ENCODE data around the gene AKAP6.
"Not testable (repeated sequence)": the region's sequence is repeated elsewhere in the genome, so short reads cannot be mapped to it uniquely, and the experiment has no call there.

AKAP6 gene

DNA sequence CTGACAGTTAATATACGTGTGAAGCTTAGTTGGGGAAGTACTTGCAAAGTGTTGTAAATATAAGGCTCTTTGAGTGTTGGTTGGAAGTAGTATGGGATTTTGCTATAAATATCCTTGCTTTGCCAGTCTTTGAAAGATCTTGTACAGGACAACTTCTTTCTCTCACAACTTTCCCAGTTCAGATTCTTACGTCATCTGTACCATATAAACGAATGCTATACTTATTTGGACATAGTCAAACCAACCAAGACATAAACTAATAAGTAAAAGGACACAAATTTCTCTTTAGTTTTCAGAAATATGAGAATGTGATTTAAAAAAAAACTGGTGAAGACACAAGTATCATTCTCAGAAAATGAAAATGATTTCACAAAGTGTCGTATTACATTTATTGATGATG lies 456.5 kb downstream of the AKAP6 start:
- no peak for DNase-seq

DNA sequence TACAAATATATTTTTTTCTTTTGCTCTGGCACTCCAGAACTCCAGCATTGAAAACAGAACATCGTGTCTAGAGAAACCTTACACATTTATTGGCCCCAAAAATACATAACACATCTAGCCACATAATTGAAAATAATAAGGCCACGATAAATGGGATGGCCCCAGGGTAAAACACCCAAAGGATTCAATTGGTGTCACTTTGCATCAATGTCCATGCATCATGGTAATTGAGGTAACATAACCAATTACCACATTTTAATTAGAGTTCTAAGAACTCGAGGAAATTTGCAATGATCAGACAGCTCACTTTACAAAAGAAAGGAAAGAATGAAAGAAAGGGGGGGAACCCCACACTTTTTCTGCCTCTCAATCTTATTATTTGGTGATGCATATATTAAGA lies 457.8 kb downstream of the AKAP6 start:
- DNase-seq: no peak

DNA sequence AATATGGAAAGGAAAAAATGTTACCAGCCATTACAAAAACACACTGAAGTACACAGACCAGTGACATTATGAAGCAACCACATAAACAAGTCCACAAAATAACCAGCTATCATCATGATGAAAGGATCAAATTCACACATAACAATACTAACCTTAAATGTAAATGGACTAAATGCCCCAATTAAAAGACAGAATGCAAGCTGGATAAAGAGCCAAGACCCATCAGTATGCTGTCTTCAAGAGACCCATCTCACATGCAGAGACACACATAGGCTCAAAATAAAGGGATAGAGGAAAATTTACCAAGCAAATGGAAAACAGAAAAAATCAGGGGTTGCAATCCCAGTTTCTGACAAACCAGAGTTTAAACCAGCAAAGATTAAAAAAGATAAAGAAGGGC lies 463.9 kb downstream of the AKAP6 start:
- DNase-seq: not testable (repeated sequence)

DNA sequence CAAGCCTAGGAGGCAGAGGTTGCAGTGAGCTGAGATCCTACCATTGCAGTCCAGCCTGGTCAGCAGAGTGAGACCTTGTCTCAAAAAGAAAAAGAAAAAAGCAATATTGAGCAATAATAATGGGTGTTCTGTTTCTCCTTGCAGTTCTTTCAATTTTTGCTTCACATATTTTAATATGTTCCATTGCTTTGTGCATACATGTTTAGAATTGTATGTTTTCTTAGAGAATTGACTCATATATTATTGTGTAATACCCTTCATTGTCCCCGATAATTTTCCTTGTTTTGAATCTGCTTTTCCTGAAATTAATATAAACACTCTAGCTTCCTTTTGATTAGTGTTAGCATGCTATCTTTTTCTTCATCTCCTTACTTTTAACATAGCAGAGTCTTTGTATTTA lies 471.2 kb downstream of the AKAP6 start:
- DNase-seq: no peak

DNA sequence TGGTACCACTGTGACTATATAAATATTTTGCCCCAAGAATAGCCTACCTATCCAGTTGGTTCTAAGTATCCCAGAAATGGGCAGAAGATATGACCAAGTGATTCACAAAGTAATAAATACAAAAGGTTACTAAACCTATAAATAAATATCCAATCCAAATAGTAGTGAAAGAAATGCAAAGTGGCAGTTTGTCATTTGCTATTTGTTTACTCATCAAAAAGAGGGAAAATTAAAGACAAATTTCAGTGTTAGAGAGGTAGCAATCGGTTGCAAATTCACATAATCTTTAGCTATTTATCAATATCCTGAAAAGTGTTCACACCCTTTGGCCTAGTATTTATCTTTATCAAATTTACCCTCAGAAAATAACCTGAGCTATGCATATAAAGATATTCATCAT lies 473.2 kb downstream of the AKAP6 start:
- DNase-seq: no peak

DNA sequence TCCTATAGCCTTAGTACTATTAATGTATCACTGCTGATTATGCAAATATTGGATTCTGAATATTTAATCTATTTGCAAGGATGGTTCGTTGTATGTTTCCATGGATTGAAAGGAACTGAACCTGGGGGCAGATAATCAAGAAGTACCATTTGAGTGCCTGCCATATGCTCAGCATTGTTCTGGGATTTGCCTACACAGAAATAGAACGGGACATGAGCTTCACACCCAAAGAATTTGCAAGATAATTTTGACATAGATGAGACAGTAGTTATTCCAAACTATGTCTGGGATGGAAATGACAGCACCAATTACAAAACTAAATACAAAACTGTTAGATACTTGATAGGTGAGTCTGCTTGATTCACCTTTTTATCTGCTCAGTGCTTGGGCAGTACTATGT lies 476.9 kb downstream of the AKAP6 start:
- no peak for DNase-seq

DNA sequence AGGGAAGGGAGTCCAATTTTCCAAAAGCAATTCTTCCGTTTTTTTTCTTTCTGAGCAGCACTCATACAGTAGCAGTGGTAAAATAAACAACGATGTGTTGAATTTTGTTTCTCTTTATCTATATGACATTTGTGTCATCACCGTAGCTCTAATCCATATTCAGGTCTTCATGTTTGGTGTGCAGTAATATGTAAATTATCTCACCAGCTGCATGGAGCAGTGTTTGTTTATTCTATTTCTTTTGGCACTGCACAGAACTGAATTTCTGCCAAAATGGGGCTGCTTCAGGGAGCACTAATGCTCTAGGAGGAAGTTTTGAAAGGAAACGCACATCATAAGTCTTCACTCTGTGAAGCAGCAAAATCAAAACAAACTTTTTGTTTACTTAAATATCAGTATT lies 479.5 kb downstream of the AKAP6 start:
- no peak for DNase-seq

DNA sequence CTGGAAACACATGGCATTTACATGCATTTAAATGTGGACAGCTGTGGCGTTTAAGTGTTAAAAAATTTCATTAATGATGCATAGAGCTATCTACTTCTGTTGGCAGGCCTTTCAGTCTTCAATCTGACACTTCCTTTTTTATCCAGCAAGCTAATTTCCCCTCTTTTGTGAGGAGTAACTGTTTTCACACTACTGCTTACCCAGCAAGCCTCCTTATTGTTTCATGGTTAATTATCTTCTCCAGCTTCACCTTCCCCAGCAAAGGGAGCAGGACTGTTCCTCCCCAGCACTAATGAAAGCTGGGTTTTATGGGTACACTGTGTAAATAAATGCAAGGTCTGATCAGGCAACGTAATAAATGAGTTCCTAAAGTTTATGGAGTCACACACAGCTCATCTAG lies 480.2 kb downstream of the AKAP6 start:
- no peak for DNase-seq

DNA sequence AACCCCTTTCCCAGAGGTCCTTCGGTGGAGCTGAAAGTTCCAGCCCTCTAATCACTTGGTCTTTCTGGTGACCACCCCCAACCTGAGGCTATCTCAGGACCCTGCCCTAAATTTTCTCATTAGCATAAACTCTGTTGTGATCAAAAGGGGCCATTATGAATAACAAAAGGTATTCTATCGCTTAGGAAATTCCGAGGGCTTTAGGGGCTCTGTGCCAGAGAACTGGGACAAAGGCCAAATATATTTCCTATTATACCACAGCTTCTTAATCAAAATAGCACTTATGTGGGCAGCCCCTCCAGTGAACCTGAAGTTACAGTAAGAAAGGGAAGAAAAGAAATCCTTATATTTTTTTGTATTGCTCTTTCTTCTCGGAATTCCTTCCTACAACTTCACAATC lies 484.3 kb downstream of the AKAP6 start:
- no peak for DNase-seq

DNA sequence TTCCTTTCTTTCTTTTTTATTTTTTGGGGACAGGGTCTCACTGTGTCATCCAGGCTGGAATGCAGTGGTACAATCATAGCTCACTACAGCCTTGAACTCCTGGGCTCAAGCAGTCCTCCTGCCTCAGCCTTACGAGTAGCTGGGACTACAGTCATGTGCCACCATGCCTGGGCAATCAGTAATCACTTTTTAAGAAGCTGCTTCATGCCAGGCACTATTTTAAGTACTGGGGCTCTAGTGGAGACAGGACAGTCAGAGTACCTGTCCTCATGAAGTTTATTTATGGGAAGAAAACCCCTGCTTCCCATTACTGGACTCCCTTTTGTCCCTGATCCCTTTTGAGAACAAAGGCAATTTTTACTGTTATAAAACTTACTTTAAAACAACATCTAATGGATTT lies 485.6 kb downstream of the AKAP6 start:
- no peak for DNase-seq

DNA sequence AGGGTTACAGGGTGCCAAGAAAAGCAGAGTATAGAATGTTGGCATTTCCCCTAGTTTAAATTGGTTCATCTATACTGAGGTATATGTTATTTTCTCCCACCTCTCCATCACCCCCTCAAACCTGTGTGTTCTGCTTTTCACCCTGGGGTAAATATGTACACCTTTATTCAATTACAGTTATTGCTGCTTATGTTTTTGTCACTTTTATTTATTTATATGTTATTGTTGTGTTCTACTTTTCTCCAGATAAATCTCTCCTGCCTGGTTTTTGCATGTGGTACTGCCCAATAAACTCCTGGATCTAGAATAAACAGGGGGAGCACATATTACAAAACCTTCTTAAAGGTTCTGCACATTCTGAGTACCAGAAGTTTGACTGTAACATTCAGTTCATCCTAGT lies 487.5 kb downstream of the AKAP6 start:
- DNase-seq: no peak

DNA sequence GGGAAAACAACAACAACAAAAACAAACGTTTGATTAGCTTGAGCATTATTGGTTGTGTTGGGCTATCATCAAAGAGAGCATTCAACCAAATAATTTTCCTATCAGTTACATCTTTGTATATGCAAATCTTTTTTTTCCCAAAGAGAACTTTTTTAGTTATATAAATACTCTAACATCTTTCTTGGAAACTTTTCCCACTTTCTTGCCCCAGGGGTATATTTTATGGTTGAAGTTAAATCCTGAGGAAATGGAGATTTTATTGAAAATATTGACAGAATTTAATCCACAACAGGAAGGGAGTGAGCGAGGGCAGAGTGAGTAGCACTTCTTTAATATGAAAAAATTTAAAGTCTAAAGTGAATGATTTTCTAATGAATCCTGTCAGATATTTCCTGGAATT lies 488.7 kb downstream of the AKAP6 start:
- DNase-seq: no peak

DNA sequence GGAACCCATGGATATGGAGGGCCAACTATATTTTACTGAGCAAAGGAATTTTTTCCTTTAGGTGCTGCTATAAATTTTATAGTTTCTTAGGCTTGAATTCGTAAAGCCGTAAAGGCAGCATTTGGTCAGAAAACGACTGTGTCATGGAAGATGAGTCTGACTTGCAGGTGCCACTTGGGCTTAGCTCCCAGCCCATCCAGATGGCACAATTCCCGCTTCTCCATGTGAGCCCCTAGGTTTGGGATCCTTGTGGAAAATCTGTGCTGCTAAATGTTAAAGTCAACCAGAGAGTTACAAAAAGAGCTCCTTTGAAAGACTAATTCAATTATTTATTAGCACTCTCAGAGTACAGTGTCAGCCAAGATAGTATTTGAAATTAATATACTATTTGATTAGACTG lies 489.5 kb downstream of the AKAP6 start:
- no peak for DNase-seq

DNA sequence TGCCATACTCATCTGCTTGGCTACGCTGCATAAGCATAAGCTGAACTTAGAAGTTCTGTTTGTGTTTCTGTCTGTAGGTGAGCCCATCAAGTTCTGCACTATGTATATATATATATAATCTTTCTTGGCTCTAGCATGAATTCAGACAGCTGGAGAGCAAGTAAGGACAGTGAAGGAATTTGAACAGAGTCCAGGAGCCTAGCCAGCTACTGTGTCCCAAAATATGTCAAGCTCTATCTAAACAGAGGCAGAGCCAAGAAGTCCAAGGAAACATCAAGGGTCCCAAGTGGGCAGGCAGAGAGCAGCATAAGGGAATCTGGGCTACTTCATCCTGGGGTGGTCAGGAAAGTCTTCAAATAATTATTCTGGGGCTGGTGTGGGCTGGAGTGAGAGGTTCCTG lies 491.1 kb downstream of the AKAP6 start:
- no peak for DNase-seq

DNA sequence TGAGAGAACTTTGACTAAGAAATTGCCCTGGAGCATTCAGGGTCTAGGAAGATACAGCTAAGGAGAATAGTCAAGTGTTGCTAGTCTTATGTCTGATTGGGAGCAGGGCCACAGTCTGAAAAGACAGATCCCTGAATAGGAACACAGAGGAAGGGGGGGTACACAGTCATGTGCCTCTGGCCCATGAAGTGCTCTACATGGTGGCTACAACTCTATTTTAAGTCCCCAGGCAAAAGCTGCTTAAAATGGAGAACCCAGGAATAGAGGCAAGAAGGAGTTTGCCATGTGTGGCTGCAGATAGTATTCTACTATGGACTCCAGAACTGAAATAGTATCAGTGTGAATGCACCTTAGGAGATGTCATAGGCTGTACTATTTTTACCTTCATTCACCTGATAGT lies 491.6 kb downstream of the AKAP6 start:
- no peak for DNase-seq

DNA sequence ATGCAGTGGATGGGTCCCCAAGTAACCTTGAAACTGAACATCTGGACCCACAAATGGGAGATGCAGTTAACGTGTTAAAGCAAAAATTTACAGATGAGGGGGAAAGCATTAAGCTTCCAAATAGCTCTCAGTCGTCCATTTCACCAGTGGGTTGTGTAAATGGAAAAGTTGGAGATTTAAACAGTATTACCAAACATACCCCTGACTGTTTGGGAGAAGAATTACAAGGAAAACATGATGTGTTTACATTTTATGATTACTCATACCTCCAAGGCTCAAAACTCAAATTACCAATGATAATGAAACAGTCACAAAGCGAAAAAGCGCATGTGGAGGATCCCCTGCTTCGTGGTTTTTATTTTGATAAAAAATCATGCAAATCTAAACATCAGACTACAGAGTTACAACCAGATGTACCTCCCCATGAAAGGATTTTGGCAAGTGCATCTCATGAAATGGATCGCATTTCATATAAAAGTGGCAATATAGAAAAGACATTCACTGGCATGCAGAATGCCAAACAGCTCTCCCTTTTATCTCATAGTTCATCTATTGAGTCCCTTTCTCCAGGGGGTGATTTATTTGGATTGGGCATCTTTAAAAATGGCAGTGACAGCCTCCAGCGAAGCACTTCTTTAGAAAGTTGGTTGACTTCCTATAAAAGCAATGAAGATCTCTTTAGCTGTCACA lies 493.0 kb downstream of the AKAP6 start:
- no peak for DNase-seq

DNA sequence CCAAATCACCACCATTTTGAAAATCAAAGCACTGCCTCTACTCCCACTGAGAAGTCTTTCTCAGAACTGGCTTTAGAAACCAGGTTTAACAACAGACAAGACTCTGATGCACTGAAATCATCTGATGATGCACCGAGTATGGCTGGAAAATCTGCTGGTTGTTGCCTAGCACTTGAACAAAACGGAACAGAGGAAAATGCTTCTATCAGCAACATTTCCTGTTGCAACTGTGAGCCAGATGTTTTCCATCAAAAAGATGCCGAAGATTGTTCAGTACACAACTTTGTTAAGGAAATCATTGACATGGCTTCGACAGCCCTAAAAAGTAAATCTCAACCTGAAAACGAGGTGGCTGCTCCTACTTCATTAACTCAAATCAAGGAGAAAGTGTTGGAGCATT lies 494.6 kb downstream of the AKAP6 start:
- DNase-seq: no peak

DNA sequence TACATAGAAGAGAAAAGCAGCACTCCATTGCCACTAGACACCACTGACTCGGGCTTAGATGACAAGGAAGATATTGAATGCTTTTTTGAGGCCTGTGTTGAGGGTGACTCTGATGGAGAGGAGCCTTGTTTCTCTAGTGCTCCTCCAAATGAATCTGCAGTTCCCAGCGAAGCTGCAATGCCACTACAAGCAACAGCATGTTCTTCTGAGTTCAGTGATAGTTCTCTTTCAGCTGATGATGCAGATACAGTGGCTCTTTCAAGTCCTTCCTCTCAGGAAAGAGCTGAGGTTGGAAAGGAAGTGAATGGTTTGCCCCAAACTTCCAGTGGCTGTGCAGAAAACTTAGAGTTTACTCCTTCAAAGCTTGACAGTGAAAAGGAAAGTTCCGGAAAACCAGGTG lies 495.1 kb downstream of the AKAP6 start:
- no peak for DNase-seq

DNA sequence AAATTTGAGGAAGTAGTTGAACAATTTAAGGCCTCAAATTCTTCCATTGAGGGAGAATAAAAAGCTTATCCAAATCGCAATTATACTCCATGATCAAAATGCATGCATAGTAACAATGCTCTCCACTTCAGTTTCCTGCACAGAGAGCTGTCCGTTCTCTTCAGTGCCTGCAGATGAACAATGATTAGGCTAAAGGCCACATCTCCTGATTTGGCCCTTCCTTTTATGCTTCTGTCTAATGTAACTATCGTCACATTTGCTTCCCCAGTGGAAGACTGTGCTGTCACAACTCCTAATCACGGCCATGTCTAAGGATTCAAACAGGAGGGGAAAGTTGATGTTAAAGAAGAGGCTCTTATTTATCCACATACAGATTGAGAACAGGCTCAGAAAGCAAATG lies 496.0 kb downstream of the AKAP6 start:
- no peak for DNase-seq

DNA sequence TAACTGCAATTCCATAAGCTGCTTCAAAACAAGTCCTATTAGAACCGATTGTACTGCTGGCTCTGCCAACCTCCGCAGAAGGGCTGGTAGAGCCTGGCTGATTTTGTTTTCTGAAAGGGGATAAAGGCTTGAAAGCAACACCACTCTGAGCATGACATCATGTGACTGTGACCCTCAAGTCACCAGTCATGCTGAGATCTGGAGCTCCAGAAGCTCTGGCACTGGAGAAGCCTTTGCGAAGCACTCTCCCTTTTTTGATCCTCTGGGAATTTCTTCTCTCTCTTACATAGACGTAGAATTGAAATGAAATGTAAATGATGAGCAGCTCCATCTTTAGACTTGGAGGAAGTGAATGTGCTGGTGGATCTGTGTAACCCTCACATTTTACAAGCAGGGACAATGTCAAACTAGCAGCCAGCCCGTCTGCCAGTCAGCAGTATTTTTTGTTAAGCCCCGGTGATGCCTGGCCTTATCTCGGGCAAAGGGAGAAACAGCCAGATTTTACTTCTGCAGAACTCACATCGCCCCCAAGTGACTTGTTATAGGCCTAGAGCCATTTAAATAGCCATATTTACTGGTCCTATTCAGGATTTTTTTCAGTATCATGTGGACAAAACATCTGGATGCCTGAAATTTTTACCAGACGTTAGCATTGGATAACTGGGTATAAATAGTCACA lies 497.4 kb downstream of the AKAP6 start:
- no peak for DNase-seq

DNA sequence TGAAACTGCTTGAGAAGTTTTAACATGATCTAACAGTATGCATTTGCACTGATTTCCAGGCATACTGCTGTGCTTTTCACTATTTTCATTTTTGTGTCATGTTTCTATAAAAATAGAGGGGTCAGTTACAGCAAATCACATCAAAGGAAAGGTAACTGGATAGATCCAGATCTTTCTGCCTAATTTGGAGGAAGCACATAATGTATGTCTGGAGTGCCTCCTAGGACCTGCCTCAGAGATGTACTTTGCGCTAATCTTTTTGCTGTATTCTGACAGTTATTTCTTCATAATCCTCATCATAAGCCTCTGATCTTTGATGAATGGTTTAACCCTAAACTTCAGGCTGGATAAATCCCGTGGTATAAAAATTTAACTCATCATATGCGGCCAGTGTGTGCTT lies 498.4 kb downstream of the AKAP6 start:
- DNase-seq: no peak

DNA sequence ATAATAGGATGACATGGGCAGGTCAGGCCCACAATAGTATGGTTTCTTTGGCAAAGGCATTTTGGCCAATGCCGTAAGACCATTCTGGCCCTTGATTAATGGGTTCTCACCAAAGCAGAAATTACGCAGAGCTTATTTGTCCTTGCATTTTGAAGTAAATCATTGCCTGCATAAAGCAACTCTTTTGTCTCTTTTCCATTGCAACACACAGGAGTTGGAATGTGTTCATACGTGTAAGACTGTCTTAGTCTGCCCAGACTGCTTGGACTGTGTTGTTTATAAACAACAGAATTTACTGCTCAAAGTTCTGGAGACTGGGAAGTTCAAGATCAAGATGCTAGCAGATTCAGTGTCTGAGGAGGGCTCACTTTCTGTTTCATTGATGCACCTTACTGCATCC lies 506.8 kb downstream of the AKAP6 start:
- DNase-seq: no peak

DNA sequence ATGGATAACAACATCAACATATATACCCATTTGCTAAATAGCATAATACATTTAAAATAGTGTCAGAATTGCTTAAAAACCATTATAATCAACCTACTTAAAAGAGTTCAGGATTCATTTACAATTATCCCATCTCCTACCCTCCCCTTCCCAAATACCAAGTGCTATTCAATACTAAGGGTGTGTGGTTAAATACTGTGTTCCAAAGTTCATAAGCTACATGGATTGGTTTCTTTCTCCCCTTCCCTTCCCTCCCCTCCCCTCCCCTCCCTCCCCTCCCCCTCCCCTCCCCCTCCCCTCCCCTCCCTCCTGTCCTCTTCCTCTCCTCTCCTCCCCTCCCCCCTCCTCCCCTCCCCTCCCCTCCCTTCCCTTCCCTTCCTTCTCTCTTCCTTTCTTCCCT lies 512.6 kb downstream of the AKAP6 start:
- DNase-seq: no peak

DNA sequence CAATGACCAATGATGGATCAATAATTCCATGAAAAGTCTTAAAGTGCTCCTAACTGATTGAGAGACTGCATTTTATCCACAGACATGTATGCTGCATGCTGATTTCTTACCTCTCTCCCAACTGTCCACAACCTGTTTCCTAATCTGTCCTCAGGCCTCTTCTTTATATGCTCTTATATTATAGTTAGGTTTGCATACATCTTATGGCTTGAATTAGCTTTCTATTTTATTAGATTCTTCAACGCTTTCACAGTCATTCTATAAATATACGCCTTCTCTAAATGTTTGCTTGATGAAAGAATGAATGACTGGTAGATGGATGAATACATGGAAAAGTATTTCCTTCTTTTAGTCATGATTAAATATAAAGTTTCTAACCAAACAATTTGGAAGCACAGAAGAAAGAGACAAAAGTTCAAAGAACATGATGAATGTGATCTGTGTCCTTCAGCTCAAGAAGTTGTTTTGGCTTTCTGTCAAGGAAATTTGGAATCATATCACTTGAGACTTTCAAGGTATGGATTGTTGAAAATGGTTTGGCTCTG lies 517.8 kb downstream of the AKAP6 start:
- no peak for DNase-seq

DNA sequence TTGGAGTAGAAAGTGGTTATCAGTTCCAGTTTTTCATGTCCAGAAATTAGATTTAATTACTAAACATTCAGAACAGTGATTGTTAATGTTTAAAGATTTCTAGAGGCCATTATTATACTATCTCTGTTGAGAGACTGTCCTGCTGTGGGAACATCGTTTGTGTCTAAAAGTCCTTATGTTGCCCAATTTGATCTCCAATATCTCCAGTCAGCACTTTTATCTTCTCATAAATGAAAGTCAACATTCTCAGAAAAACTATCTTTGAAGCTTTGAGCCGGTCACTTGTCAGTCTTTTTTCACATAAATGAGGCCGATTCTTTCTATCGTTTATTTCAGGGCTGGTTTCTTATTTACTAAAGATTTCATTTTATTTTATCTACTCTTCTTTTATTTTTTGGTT lies 518.8 kb downstream of the AKAP6 start:
- DNase-seq: no peak

Data from stimulated activated CD4-positive, alpha-beta T cell treated with anti-CD3 and anti-CD28 coated beads, Interleukin-4, amount 100 ng/mL, for 1 hour (primary cell).